GM23248 (cell line): ENCODE measurements around the gene PAIP2B.
"Not testable (repeated sequence)": the region's sequence is repeated elsewhere in the genome, so short reads cannot be mapped to it uniquely, and the experiment has no call there.

Source experiments
- EZH2 ChIP-seq: fragments of 200-600 bp; sonication (generic); IDR thresholded peaks from 2 replicates; pipeline ENCODE4 v1.6.1; 2018; ENCODE audit warnings: antibody characterized with exemption, mild to moderate bottlenecking; ENCODE audit not compliant: insufficient read depth, poor library complexity, severe bottlenecking
- EZH2phosphoT487 ChIP-seq: fragments of 200-600 bp; sonication (generic); IDR thresholded peaks from 2 replicates; pipeline ENCODE4 v1.6.1; 2018; ENCODE audit warnings: antibody characterized with exemption, moderate library complexity, mild to moderate bottlenecking, low read depth; ENCODE audit not compliant: insufficient read depth

GRCh38 chr2:71183306-71184115 is 43.4 kb downstream of the PAIP2B start:
- TF ChIP-seq EZH2, EZH2phosphoT487: not testable (repeated sequence)
